GM12875 (cell line): Measurements from ENCODE around the gene ACAA1.
"Not testable (repeated sequence)": the region's sequence is repeated elsewhere in the genome, so short reads cannot be mapped to it uniquely, and the experiment has no call there.

Source experiments
- H3K4me3 ChIP-seq: one replicate; pipeline ENCODE4 v1.5.1; 2011; ENCODE audit warnings: low read depth, low read length, control low read depth
- CTCF ChIP-seq: IDR thresholded peaks from 2 replicates; pipeline ENCODE4 v1.5.1; 2011; ENCODE audit warnings: low read depth, mild to moderate bottlenecking, control low read depth, inconsistent platforms, low read length, moderate library complexity, borderline replicate concordance; ENCODE audit not compliant: insufficient read depth

ACAA1 gene

GRCh38 chr3:38163117-38163840, 26.4 kb upstream of the ACAA1 start:
- no peak overlapping the region for H3K4me3 ChIP-seq
- TF ChIP-seq CTCF: peak; percentile 29; the same call in 1 of the 2 replicates

DNA sequence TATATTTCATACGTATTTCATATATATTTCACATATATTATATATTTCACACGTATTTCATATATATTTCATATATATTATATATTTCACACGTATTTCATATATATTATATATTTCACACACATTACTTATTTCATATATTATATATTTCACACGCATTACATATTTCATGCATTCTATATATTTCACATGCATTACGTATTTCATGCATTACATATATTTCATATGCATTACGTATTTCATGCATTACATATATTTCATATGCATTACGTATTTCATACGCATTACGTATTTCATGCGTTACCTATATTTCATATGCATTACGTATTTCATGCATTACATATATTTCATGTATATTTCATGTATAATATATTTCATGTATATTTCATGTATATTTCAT, 23.8 kb upstream of the ACAA1 start:
- H3K4me3 ChIP-seq: not testable (repeated sequence)

DNA sequence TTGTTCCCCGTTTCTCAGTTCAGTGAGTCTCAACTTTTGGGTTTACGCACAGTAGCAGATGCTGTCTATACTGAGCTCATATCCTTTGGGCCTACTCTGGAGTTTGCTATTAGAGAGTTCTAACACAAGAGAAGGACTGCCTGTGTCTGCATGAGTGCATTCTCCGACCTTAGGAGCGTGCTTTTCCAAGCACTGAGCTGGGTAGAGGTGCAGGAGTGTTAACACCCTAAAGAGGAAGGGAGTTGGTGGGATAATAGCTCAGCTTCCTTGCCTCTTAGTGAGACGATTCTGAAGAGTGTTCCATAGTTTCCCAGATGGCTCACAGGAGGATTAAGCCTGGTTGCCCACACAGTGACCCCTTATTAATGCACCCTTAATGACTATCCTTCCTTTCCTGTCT, 21.5 kb upstream of the ACAA1 start:
- no peak for TF ChIP-seq CTCF
- no peak overlapping the region for H3K4me3 ChIP-seq

GRCh38 chr3:38157595-38157994, 20.7 kb upstream of the ACAA1 start:
- TF ChIP-seq CTCF: no peak
- no peak overlapping the region for H3K4me3 ChIP-seq

- no peak for TF ChIP-seq CTCF
- H3K4me3 ChIP-seq: no peak overlapping the region
These were observed 20.2 kb upstream of the ACAA1 start for GRCh38 chr3:38157117-38157516.

DNA sequence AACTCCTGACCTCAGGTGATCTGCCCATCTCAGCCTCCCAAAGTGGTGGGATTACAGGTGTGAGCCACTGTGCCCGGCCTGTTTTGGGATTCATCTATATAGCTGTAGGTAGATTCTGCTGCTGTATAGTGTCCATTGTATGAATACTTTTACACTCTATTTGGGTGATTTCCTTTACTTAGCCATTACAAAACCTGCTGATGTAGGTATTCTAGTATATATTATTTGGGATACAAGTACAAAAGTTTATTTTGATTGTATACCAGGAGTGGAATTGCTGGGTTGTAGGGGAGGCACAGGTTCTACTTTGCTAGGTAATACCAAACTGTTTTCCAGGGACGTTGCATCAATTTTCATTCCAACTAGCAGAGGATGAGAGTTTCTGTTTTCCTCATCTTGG, 18.9 kb upstream of the ACAA1 start:
- TF ChIP-seq CTCF: no peak
- no peak overlapping the region for H3K4me3 ChIP-seq

- H3K4me3 ChIP-seq: no peak overlapping the region
- TF ChIP-seq CTCF: no peak
These were observed 17.8 kb upstream of the ACAA1 start for GRCh38 chr3:38154625-38155255.
